GM19351 (cell line): ENCODE measurements around the gene ECE2.

Experiments
- ATAC-seq: cut with Tn5 transposase; IDR thresholded peaks from one replicate; pipeline ENCODE4 v1.9.1; 2021; ENCODE audit warnings: mild to moderate bottlenecking, moderate library complexity; ENCODE audit not compliant: unreplicated experiment

Gene ECE2

DNA sequence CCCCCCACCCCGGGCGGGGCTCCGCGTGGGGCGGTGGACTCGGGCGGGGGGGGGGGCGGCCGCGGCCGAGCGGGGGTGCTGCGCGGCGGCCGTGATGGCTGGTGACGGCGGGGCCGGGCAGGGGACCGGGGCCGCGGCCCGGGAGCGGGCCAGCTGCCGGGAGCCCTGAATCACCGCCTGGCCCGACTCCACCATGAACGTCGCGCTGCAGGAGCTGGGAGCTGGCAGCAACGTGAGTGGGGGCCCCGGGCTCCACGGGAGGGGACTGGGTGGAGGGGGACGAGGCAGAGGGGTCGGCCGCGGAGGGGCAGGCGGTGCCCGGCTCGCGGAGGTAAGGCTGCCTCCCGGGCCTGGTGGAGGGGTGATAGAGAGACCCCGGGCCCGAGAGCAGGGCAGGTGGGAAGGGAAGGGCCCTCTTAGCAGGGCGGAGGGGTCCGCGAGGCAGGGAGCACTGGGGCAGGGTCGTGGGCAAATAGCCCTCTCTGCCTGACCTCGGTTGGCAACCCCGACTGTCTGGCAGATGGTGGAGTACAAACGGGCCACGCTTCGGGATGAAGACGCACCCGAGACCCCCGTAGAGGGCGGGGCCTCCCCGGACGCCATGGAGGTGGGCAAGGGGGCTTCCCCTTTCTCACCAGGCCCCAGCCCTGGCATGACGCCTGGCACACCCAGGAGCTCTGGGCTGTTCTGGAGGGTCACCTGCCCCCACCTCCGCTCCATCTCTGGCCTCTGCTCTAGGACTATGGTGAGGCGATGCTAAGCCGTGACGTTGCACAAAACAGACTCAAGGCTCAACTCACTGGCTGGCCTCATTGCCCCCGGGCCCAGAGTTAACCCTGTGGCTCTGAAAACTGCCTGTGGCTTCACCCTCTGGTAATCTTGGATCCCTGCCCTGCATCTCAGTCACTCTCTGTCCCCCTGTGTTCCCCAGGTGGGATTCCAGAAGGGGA lies at the start of gene ECE2:
TSS of gene ECE2 (plus strand) at position 62 of the 950 bp plus-strand sequence. CDS start at position 194, 132 bp downstream.
- ATAC-seq, result no peak

DNA sequence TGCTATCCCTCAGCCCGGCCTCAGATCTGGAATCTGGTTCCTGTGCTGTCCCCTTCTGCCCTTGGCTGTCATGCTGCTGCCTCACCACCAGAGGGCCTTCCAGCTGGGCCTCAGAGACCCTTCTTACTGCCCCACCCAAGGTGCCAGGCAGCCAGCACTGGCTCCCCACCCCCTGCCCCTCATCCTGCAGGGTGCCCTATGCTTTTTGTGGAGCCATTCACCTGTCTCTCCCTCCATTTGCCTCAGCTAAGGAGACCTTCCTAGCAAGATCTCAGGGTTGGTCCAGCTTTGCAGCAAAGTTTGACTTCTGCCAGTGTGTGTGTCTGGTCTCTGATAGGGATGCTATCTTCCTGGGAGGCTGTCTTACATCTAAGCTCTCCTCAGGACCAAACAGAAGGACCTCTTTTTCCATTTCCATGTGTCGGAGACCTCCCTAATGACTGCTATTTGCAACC lies 48.3 kb upstream of the ECE2 start:
- peak; percentile 52 for ATAC-seq

DNA sequence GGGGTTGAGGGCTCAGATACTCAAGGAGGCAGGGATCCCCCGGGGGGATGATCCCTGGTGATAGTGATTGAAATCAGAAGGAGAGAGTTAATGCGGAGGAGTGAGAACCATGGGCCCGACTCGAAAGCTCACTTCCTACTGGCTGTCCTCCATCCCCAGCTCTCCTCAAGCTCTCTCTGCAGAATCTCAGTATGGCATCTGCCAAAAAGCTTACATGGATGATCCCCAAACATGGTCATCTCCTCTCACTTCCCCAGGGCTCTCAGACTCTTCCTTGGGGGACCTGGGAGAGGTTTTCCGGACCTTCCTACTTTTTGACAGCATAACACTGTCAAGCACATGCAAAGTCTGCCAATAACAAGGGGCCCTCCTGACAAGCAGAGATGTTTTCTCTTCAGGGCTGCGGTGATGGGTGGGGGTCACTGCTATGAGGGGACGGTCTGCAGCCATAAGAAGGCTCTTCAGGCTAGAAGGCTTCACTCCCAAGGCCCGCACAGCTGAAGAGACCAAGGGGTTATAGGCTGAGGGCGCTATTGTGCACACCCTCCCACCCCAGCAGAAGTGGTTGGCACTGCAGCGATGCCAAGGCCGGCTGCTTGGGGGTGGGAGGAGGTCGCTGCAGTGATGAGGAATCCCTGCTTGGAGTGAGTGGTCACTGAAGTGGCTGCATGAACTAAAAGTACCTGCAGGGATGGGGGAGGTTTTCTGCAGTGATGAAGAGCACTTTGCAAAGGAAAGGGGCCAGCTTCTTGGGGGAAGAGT lies 47.3 kb upstream of the ECE2 start:
- ATAC-seq, result no peak

DNA sequence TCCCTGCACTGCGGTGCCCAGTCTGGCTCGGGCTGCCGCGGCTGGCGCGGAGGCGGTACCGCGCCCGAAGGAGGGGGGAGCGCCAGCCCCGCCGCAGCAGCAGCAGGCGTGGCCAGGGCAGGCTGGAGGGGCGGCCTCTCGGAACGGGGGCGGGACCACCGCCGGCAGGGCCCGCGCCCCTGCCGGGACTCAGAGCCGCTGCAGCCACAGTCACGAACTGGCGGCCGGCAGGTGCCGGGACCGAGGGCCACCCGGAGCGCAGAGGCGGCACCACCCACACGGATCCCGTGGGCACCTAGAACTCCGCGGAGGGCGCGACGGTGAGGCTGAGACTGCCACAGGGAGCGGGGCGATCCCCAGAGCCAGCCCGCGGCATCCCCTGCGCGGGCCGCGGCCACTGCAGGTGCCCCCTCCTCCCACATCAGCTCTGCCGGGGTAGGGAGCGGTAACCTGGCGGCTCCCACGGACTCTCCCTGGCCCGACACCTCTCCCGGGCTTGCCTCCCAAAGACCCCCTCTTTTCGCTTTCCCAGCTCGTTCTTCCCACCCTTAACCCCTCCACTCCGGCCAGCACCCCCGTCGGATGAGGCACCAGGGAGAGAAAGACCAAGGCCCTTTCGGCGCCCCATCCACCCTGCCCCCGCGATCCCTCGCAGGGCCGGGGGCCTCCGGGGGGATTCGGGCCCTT lies 46.3 kb upstream of the ECE2 start, which contains the start of gene VWA5B2:
TSS of gene VWA5B2 (plus strand) at position 192 of the 687 bp plus-strand sequence. CDS start 944 bp downstream, outside the sequence.
- peak; percentile 83 for ATAC-seq

DNA sequence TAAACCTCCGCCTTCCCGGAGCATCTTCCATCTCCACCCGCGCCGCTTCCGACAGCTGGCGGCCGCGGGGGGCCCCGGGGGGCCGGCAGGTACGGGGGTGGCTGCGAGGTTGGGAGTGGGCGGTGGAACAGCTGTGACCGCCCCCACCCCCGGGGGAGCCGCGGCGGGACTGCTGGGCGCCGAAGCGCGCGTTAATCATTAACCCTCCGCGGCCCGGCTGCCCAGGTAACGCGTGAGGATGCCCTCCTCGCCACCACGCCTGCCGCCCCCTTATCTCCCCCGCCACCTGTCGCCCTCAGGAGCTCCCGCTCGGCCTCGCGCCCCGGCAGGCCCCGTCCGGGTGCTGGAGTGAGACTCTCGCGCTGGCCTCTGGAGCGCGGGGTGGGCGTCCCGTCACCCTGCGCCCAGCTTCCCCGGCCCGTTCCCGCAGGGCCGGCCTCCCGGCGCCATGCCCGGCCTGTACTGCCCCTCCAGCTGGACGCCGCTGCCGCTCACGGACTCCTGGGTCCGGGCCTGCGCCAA lies 45.7 kb upstream of the ECE2 start:
- no peak for ATAC-seq

DNA sequence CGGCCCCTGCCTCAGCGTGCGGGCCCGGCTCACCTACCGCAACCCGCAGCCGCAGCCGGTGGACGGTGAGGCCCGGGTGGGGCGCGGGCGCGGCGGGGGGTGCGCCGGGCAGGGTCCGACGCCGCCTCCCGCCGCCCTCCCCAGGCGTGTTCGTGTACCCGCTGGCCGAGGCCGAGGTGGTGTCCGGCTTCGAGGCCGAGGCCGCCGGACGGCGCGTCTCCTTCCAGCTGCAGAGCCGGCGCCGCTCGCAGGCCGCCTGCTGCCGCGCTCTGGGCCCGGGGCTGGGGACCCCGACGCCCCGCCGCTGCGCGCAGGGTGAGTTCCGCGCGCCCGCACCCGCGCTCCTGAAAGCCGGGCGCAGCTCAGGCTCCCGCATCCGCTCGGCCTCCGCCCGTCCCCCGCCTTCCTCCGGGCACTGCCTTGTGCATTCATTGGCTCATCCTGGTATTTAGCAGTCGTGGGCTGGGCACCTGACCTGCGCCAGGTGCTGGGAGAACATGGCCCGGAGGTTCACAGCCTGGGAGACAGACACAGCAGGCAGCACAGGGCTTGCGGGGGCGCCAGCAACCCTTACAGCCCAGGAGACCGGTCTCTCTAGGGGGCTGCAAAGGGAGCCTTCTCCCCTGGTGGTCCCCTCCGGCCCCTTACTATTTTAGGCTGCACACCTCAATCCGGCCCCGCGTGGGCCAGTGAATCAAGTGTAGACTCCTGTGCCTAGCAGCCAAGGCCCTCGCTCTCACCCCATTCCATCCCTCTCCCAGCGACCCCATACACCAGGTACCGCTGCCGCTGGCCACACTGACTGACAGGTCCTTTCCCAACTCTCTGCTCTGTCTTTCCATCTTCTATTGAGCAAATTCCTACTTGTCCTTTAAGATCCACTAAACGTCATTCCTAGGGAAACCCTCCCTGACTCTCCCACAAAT lies 45.0 kb upstream of the ECE2 start:
- ATAC-seq, result no peak

DNA sequence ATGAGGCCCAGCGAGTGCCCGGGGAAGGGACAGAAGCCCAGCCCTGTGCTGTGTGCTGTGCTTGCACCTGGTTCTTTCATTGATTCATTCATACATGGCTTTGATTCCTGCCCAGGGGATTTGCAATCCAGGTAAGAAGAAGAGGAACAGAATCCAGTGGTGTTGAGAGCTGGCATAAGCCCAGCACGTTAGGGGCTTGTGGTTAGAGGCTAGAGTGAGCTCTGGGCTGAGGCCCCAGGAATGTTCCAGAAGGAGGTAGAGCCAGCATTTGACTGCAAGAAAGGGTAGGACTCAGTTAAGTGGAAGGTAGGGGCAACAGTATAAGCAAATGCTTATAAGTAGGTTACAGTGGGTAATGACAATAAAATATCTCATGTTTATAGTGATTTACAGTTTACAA lies 44.2 kb upstream of the ECE2 start:
- ATAC-seq, result no peak

DNA sequence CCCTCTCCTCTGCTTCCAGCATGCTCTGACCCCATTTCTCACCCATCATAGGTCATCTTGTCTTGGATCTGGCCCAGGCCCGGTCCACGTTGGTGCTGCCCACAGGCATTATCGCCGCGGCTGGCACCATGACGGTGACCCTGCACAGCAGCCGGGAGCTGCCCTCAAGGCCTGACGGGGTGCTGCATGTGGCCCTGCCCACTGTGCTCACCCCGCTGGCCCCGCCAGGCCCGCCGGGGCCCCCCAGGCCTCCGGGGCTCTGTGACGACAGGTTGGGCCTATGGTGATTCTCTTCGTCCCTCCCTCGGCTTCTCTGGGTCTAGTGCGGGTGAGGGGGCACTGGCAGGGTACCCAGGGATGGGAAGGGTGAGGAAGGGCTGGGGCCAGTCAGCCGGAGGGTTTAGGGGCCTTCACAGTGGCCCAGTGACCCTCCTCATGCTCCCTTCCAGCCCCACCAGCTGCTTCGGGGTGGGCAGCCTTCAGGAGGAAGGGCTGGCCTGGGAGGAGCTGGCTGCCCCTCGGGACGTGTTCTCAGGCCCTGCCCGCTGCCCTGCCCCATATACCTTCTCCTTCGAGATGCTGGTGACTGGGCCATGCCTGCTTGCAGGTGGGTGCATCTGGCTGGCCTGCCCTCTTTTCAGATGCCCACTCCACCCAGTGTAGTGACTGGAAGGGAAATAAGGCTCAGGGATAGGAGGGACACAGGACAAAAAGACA lies 42.5 kb upstream of the ECE2 start:
- no peak for ATAC-seq

DNA sequence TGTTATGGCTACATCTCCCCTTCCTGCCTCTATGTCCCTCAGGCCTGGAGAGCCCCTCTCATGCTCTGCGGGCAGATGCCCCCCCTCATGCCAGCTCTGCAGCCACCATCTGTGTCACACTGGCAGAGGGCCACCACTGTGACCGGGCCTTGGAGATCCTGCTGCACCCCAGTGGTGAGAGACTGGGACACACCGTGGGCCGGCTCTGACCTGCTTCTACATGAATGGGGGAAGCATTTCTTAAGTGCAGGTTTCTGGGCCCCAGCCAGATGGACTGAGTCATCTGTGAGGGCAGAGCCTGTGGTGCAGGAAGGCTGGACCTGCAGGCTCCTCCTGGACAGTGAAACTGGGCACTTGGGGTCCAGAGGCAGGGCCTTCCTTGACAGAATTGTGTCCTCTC lies 41.6 kb upstream of the ECE2 start:
- no peak for ATAC-seq

DNA sequence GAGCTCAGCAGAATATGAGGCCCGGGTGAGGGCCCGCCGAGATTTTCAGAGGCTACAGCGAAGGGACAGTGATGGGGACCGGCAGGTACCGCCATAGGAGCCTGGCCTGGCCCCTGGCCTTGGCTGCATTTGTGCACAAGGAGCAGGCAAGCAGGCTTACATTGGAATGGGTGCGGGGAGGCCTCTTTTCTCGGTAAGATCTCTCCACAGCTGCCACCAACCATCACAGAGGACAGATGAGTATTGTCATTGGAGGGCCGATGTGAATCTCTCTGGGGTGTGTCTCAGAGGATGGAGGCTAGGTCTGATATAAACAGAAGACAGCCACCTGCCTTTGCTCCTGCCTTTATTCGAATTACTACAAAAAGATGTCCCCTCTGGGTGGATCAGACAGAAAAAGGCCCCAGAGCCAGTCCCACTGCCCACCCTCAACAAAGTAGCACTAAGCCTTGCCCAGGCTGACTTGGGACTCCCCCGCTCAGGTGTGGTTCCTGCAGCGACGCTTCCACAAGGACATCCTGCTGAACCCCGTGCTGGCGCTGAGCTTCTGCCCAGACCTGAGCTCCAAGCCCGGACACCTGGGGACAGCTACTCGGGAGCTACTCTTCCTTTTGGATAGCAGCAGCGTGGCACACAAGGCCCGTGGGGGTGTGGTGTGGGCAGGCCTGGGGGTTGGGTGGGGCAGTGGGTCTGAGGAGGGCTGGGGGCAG lies 41.0 kb upstream of the ECE2 start:
- ATAC-seq, result no peak

DNA sequence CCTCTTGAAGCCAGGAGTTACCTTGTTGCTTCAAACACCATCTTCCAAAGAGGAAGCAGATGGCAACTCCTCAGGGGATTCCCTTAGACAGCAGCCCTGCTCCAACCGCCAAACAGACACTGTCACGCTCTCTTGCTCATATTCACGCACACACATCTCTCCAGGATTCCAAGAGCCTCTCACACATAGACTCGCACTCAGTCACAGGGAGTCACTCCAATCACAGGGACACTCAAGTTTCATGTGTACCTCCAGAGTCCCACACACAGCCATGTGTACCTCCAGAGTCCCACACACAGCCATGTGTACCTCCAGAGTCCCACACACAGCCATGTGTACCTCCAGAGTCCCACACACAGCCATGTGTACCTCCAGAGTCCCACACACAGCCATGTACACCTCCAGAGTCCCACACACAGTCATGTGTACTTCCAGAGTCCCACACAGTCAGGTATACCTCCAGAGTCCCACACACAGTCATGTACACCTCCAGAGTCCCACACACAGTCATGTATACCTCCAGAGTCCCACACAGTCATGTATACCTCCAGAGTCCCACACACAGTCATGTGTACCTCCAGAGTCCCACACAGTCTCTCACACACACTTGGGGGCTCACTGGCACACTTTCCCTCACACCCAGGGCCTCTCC lies 40.3 kb upstream of the ECE2 start:
- no peak for ATAC-seq

DNA sequence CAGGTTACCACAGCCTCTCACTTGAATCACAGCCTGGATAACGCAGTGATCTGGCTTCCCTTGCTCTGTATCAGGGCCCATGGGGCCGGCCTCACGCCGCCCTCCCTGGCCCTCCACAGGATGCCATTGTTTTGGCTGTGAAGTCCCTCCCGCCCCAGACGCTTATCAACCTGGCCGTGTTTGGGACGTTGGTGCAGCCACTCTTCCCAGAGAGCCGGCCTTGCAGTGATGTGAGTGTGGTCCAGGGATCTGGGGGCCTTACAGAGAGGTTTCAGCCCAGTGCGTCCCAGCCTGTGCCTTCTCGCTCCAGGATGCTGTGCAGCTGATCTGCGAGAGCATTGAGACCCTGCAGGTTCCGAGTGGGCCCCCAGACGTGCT lies 39.8 kb upstream of the ECE2 start:
- no peak for ATAC-seq

DNA sequence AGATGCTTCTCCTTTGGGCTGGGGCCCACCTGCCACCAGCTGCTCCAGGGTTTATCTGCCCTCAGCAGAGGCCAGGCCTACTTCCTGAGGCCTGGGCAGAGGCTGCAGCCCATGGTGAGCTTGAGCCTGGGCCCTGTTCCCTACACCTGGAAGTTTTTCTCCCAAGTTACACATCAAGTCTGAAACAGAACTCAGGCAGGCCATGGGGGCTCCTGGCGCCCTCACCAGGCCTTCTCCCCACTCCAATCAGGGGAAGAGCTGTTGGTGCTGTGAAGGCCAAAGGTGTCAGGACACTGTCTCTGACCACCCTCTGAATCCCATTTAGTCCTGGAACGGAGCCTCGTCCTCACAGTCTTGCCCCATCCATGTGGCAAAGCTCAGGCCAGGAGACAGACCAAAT lies 39.2 kb upstream of the ECE2 start:
- ATAC-seq, result no peak

DNA sequence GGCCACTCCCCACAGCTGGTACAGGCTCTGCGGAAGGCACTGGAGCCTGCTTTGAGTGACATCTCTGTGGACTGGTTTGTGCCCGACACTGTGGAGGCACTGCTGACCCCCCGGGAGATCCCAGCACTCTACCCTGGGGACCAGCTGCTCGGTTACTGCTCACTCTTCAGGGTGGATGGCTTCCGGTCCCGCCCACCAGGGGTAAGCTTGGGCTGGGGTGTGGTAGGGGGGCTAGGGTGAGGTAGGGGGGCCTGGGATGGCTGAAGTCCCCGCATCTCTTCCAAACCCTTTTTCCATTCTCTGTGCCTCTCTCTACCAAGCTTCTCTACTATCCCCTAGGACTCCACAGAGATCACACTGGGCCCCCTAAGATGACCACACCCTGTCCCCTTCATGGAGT lies 38.6 kb upstream of the ECE2 start:
- ATAC-seq, result no peak

DNA sequence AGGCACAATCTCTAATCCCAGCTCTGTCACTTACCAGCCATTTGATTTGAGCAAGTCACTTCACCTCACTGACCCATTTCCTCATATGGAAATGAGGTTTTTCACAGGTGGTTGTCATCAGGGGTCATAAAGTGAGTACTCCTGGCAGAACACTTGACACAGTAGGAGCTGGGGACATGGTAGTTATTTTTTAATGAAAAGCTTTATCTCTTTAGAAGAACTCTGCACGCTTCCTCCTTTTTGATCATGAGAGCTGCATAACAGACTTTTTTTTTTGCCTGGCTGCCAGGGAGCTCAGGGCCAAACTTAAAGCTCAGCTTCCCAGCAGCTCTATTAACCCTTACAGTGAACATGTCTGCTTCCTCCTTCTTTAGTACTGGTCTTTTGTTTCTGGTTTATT lies 38.0 kb upstream of the ECE2 start:
- ATAC-seq, result no peak

DNA sequence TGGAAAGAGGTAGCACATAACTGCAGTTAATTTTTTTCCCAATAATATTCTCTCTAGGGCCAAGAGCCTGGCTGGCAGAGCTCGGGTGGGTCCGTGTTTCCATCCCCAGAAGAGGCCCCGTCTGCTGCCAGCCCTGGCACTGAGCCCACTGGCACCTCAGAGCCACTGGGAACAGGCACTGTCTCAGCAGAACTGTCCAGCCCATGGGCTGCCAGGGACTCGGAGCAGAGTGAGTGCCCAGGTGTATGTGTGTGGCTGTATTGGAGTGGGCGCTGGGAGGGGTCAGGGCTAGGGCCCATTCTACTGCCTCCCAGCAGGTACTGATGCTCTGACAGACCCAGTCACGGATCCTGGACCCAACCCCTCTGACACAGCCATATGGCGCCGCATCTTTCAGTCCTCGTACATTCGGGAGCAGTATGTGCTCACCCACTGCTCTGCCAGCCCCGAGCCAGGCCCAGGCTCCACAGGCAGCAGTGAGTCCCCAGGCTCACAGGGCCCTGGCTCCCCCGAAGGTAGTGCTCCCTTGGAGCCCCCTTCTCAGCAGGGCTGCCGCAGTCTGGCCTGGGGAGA lies 37.5 kb upstream of the ECE2 start:
- ATAC-seq, result no peak

DNA sequence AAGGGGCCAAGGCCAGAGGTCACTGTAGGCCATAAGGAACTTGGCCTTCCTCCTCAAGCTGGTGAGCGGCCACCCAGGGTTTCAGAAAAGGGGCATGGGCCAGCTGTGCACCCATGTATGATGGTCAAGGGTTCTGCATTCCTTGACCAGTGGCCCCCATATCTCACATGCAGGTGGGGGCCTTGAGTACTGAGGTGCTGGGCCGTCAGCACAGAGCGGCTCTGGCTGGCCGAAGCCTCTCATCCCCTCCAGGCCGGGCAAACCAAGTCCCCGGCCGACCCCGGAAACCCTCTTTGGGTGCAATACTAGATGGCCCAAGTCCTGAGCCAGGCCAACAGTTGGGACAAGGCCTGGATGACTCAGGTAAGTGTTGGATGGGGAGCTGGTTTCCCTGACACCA lies 36.6 kb upstream of the ECE2 start:
- ATAC-seq, result no peak

DNA sequence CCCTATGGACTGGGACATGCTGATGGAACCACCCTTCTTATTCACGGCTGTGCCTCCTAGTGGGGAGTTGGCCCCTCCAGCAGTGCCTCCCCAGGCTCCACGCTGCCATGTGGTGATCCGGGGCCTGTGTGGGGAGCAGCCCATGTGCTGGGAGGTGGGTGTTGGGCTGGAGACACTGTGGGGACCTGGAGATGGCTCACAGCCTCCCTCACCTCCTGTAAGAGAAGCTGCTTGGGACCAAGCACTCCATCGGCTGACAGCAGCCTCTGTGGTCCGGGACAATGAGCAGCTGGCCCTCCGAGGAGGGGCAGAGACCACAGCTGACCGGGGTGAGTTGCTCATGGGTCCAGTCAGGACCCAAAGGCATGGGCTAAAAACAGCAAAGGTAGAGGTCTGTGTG lies 36.1 kb upstream of the ECE2 start:
- ATAC-seq, result no peak
